GM15510 (cell line): Measurements from ENCODE around the gene MS4A6A.

Source experiments
- POLR2A ChIP-seq: IDR thresholded peaks from 3 replicates; pipeline ENCODE4 v1.6.1; 2011; ENCODE audit warnings: borderline replicate concordance; ENCODE audit not compliant: insufficient read length; ENCODE audit errors: extremely low read depth

MS4A6A gene

GRCh38 chr11:60145677-60146076 is 37.2 kb downstream of the MS4A6A start:
- TF ChIP-seq POLR2A, result no peak

- no peak for TF ChIP-seq POLR2A
Measured at GRCh38 chr11:60143768-60144167, 39.1 kb downstream of the MS4A6A start.

- no peak for TF ChIP-seq POLR2A
Measured at GRCh38 chr11:60133917-60134316, 49.0 kb downstream of the MS4A6A start.

GRCh38 chr11:60131912-60132311 is 51.0 kb downstream of the MS4A6A start:
- no peak for TF ChIP-seq POLR2A

GRCh38 chr11:60130496-60130895 is 52.4 kb downstream of the MS4A6A start:
- no peak for TF ChIP-seq POLR2A

- TF ChIP-seq POLR2A, result no peak
Measured at GRCh38 chr11:60129853-60130252, 53.0 kb downstream of the MS4A6A start.

GRCh38 chr11:60128376-60128775 is 54.5 kb downstream of the MS4A6A start:
- no peak for TF ChIP-seq POLR2A

- no peak for TF ChIP-seq POLR2A
Measured at GRCh38 chr11:60127311-60127811, 55.5 kb downstream of the MS4A6A start.

GRCh38 chr11:60125956-60126585 is 56.8 kb downstream of the MS4A6A start:
- TF ChIP-seq POLR2A, result no peak

GRCh38 chr11:60124802-60125432 is 58.0 kb downstream of the MS4A6A start:
- no peak for TF ChIP-seq POLR2A
